Panc1 (cell line): ENCODE data around the gene DNM1L. TPM values are rescaled to one million over a fixed set of nuclear protein-coding genes. Genes with fewer than 3 reads are reported as not detected.

ENCODE experiments used
- ATAC-seq: fragments of 200-7000 bp; cut with Tn5 transposase; 2 replicates; pipeline ENCODE4 v1.9.1; 2020; ENCODE audit warnings: mild to moderate bottlenecking, moderate library complexity
- BruUV-seq: library from RNA; stranded (reverse); fragments of 400-500 nt; replicated peaks from 2 replicates; lab custom pipeline; 2021; lab: Mats Ljungman, UMichigan
- CTCF ChIA-PET: fragments of 300-600 bp; sonication (Branson Sonifier 250); formaldehyde crosslinking; loops from one replicate; lab custom pipeline; 2022; ENCODE audit warnings: antibody characterized with exemption; lab: Charles Lee
- POLR2A ChIA-PET: fragments of 300-600 bp; sonication (Branson Sonifier 250); formaldehyde crosslinking; loops from one replicate; lab custom pipeline; 2022; ENCODE audit warnings: antibody characterized with exemption; lab: Charles Lee
- DNase-seq: peaks from one replicate; pipeline ENCODE4 v3.0.0-alpha.2; 2010; ENCODE audit warnings: low read depth, low spot score
- H3K27ac ChIP-seq: 2 replicates; pipeline ENCODE4 v1.5.1; 2011; ENCODE audit warnings: mild to moderate bottlenecking, low read length, inconsistent platforms
- H3K27me3 ChIP-seq: fragments of 200-500 bp; sonication (Bioruptor generic); 2 replicates; pipeline ENCODE4 v1.6.0; 2014; ENCODE audit warnings: low read length, inconsistent platforms; ENCODE audit not compliant: control insufficient read depth, insufficient read depth
- H3K36me3 ChIP-seq: fragments of 200-500 bp; sonication (Bioruptor generic); 2 replicates; pipeline ENCODE4 v1.5.1; 2014; ENCODE audit warnings: inconsistent platforms, mild to moderate bottlenecking, low read length, moderate library complexity; ENCODE audit not compliant: control insufficient read depth, insufficient read depth
- H3K4me1 ChIP-seq: 2 replicates; pipeline ENCODE4 v1.5.1; 2011; ENCODE audit warnings: inconsistent platforms, mild to moderate bottlenecking, low read length, moderate library complexity; ENCODE audit not compliant: control insufficient read depth, insufficient read depth
- H3K4me3 ChIP-seq, 2 experiments: 2 replicates each; pipeline ENCODE4 v1.5.1; 2011 to 2012; ENCODE audit warnings: low read depth in 2 of 2, low read length in 2 of 2, mild to moderate bottlenecking in 2 of 2, inconsistent platforms in 1 of 2, moderate library complexity in 1 of 2
- H3K9me3 ChIP-seq: fragments of 200-500 bp; sonication (Bioruptor generic); 2 replicates; pipeline ENCODE4 v1.5.1; 2014; ENCODE audit warnings: low read depth, mild to moderate bottlenecking, inconsistent platforms, low read length, moderate library complexity; ENCODE audit not compliant: control insufficient read depth, insufficient read depth
- POLR2AphosphoS5 ChIP-seq: IDR thresholded peaks from 2 replicates; pipeline ENCODE4 v1.6.1; 2012; ENCODE audit warnings: mild to moderate bottlenecking, low read depth, low read length, moderate library complexity
- SIN3A ChIP-seq: IDR thresholded peaks from 2 replicates; pipeline ENCODE4 v1.6.1; 2012; ENCODE audit warnings: low read depth, mild to moderate bottlenecking, low read length, moderate library complexity, borderline replicate concordance; ENCODE audit not compliant: insufficient read depth
- TCF7L2 ChIP-seq: IDR thresholded peaks from 2 replicates; pipeline ENCODE4 v1.6.1; 2011; ENCODE audit warnings: mild to moderate bottlenecking, low read depth, low read length, inconsistent platforms
- in situ Hi-C: cut with HindIII; loops from 2 replicates; pipeline ENCODE4 v1.10.0; 2016; ENCODE audit warnings: low sequenced_read_pairs, low pct_unique_long_range_greater_than_20kb
- intact Hi-C: fragments of 100-400 bp; cut with micrococcal nuclease; formaldehyde crosslinking; loops from one replicate; pipeline ENCODE4 v1.10.0; 2022; ENCODE audit not compliant: unreplicated experiment
- total RNA-seq: library from RNA; stranded (reverse); gene quantifications from one replicate; pipeline ENCODE4 v1.2.1, GENCODE V29; 2021; ENCODE audit not compliant: unreplicated experiment
- TF ChIP-seq, protein P1 (sequence below), 2 experiments: IDR thresholded peaks; 2 replicates each; pipeline ENCODE4 v1.6.1; 2011 to 2012; ENCODE audit warnings: low read depth in 2 of 2, control low read depth in 1 of 2, low read length in 1 of 2, mild to moderate bottlenecking in 1 of 2, moderate library complexity in 1 of 2; ENCODE audit not compliant: insufficient read depth in 1 of 2
- TF ChIP-seq, protein P2 (sequence below): fragments of 450-650 bp; IDR thresholded peaks from 2 replicates; pipeline ENCODE4 v1.5.1; 2017; ENCODE audit warnings: mild to moderate bottlenecking

DNM1L gene
- total RNA-seq, 1 experiment from 2014 or later, result 91.8 TPM

DNA sequence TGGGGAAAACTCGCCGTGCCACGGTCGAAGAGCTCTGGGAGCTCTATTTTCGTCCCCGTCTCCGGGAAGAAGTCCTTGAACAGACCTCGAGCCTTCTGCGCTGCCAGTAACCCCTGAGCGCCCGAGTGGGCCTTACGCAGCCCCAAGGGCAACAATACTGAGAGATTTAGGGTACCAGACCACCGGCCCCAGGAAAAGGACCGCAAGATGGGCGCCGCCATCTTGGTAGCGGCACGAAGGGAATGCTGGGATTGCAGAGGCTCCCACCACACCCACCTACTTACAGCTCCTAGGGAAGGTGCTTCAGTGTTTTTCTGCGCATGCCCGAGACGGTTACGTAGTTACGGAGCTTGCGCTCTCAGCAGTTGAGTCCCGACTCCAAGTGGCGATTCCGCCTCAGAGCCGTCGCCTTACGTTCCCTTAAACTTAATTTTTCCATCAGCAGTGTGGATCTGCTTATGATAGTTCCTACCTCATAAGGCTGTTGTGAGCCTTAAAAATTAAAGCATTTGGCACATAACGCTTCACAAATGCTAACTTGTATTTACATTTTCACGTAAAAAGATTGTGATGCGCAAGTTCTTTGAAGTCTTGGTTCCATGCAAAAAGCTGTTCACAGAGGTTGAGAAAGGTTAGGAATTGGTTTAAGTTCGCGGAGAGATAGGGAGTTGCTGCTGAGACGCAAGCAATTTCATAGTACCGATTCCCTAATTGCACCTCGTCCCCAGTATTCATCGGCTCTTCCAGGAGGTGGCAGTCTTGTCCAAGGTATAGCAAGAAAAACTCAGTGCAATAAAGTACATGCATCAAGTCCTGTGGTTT lies 76.8 kb downstream of the DNM1L start, which contains the start of gene YARS2:
Gene YARS2 (minus strand): TSS at position 244 of the 822 bp plus-strand sequence. CDS start 23 bp downstream, at position 221.
- TF ChIP-seq SIN3A (0 out of 2 replicates have a peak, but pooled peaks have one; percentile 43), POLR2AphosphoS5 (peak; percentile 98), TCF7L2 (peak; percentile 64; the same call in 1 of the 2 replicates)
- TF ChIP-seq, protein P1, sequence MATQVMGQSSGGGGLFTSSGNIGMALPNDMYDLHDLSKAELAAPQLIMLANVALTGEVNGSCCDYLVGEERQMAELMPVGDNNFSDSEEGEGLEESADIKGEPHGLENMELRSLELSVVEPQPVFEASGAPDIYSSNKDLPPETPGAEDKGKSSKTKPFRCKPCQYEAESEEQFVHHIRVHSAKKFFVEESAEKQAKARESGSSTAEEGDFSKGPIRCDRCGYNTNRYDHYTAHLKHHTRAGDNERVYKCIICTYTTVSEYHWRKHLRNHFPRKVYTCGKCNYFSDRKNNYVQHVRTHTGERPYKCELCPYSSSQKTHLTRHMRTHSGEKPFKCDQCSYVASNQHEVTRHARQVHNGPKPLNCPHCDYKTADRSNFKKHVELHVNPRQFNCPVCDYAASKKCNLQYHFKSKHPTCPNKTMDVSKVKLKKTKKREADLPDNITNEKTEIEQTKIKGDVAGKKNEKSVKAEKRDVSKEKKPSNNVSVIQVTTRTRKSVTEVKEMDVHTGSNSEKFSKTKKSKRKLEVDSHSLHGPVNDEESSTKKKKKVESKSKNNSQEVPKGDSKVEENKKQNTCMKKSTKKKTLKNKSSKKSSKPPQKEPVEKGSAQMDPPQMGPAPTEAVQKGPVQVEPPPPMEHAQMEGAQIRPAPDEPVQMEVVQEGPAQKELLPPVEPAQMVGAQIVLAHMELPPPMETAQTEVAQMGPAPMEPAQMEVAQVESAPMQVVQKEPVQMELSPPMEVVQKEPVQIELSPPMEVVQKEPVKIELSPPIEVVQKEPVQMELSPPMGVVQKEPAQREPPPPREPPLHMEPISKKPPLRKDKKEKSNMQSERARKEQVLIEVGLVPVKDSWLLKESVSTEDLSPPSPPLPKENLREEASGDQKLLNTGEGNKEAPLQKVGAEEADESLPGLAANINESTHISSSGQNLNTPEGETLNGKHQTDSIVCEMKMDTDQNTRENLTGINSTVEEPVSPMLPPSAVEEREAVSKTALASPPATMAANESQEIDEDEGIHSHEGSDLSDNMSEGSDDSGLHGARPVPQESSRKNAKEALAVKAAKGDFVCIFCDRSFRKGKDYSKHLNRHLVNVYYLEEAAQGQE (IDR thresholded peaks at IDR 0.05; ENCODE audit: insufficient read depth in 1 of 2, low read depth in 2 of 2, low read length in 1 of 2), result 0 out of 4 replicates have a peak, but pooled peaks of 1 of the 2 experiments have one; percentile 18
- TF ChIP-seq, protein P2, sequence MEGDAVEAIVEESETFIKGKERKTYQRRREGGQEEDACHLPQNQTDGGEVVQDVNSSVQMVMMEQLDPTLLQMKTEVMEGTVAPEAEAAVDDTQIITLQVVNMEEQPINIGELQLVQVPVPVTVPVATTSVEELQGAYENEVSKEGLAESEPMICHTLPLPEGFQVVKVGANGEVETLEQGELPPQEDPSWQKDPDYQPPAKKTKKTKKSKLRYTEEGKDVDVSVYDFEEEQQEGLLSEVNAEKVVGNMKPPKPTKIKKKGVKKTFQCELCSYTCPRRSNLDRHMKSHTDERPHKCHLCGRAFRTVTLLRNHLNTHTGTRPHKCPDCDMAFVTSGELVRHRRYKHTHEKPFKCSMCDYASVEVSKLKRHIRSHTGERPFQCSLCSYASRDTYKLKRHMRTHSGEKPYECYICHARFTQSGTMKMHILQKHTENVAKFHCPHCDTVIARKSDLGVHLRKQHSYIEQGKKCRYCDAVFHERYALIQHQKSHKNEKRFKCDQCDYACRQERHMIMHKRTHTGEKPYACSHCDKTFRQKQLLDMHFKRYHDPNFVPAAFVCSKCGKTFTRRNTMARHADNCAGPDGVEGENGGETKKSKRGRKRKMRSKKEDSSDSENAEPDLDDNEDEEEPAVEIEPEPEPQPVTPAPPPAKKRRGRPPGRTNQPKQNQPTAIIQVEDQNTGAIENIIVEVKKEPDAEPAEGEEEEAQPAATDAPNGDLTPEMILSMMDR, result peak; percentile 91
- H3K36me3 ChIP-seq, result peaks cover 18% of the 10 kb centered on the region
- intact Hi-C loops (loop anchor here (2.0 kb wide), 1 partner anchor 1265 kb away; no protein-coding TSS in a partner anchor), in situ Hi-C loops (no loop called here)
- H3K4me1 ChIP-seq, result peaks cover 10% of the 10 kb centered on the region
- peak; percentile 94 for DNase-seq
- CTCF ChIA-PET, result interaction anchor here (0.6 to 1.5 kb wide), 10 partner anchors 20 to 1278 kb away, joined by 3 to 11 read pairs (median 4); partner anchors contain the start of gene ALG10
- peak within 1 kb of the TSS; percentile 99 for H3K27ac ChIP-seq
- peaks cover 6% of the 10 kb centered on the region; the same call in 1 of the 2 replicates for H3K27me3 ChIP-seq
- BruUV-seq, result TSS peak; percentile 61
- POLR2A ChIA-PET, result interaction anchor here (0.6 to 0.9 kb wide), 6 partner anchors 10 to 1504 kb away, joined by 3 to 12 read pairs (median 6); no protein-coding TSS in a partner anchor
- H3K4me3 ChIP-seq, result peak within 1 kb of the TSS; percentile 93 to 98
- ATAC-seq, result peak; percentile 98
- H3K9me3 ChIP-seq, result no peaks in the 10 kb centered on the region

DNA sequence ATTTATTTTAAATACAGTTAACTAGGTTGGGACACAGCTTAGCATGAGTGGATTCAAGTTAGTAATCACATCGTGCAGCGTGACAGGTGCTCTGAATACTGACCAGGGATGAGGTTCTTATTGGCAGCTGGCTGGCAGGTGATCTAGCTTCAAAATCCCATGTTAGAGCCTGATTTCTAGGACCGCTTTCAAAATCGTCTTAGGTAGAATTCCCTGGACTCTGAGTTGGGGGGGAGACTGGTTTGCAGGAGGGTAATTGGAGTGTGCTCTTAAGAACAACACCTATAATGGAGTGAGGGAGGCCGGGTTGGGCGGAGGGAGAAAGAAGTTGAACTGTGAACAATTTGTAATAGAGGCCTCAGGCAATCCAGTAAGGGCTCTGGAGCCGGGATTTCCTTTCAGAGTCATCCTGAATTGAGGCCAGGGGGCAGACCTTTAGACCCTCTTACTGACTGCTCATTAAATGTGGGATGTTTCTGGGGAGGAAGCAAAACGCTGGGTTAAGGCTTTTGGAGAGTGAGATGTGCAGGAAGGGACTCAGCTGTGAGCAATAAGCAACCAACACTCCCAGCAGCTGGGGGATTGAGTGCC lies 77.5 kb downstream of the DNM1L start:
- TF ChIP-seq POLR2AphosphoS5 (no peak), SIN3A (no peak), TCF7L2 (no peak)
- TF ChIP-seq, protein P1 (IDR thresholded peaks at IDR 0.05; ENCODE audit: insufficient read depth in 1 of 2, low read depth in 2 of 2, low read length in 1 of 2), result no peak
- TF ChIP-seq, protein P2, result no peak; the same call in 1 of the 2 replicates
- DNase-seq (no peak), ATAC-seq (no peak)
- Histone ChIP-seq H3K36me3 (peaks cover 16% of the 10 kb centered on the region), H3K4me1 (peaks cover 10% of the 10 kb centered on the region), H3K9me3 (no peaks in the 10 kb centered on the region), H3K27me3 (peaks cover 6% of the 10 kb centered on the region; the same call in 1 of the 2 replicates), H3K4me3 (peak overlapping the region; percentile 93 to 98), H3K27ac (peak overlapping the region; percentile 99)
- ChIA-PET CTCF (interaction anchor here (0.6 to 1.5 kb wide), 6 partner anchors 160 to 1277 kb away, joined by 3 to 11 read pairs (median 4); partner anchors contain the start of gene ALG10), POLR2A (interaction anchor here (0.6 to 0.7 kb wide), 2 partner anchors 10 to 137 kb away, joined by 9 read pairs; no protein-coding TSS in a partner anchor)
- no TSS peak for BruUV-seq
- intact Hi-C loops (loop anchor here (1.0 to 2.0 kb wide), 2 partner anchors 163 to 1264 kb away; no protein-coding TSS in a partner anchor), in situ Hi-C loops (no loop called here)
